GM21515 (cell line): Measurements from ENCODE around the gene INPP5A.
"Not testable (repeated sequence)": the region's sequence is repeated elsewhere in the genome, so short reads cannot be mapped to it uniquely, and the experiment has no call there.

ENCODE experiments used
- ATAC-seq: cut with Tn5 transposase; IDR thresholded peaks from one replicate; pipeline ENCODE4 v1.9.1; 2021; ENCODE audit not compliant: unreplicated experiment

The INPP5A gene

GRCh38 chr10:132701099-132701845 is 163.7 kb downstream of the INPP5A start:
- ATAC-seq, result no peak

DNA sequence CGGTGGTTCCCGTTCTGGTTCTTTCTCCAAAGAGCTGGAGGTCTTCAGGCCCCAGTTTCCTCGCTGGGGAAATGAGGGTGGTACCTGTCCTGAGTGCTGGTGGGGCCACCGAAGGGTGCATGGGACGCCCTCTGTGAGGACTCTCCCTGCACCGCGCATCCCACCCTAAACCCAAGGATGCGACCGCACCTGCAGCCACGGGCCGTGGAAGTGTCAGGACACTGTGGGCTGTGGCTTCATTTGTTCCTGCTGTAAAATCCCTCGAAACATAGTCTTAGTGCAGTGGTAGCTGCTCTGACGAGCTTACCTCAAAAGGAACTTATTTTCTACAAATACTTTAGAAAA is 164.2 kb downstream of the INPP5A start:
- no peak for ATAC-seq

- ATAC-seq, result no peak
Observed at GRCh38 chr10:132702601-132703418, 165.2 kb downstream of the INPP5A start.

DNA sequence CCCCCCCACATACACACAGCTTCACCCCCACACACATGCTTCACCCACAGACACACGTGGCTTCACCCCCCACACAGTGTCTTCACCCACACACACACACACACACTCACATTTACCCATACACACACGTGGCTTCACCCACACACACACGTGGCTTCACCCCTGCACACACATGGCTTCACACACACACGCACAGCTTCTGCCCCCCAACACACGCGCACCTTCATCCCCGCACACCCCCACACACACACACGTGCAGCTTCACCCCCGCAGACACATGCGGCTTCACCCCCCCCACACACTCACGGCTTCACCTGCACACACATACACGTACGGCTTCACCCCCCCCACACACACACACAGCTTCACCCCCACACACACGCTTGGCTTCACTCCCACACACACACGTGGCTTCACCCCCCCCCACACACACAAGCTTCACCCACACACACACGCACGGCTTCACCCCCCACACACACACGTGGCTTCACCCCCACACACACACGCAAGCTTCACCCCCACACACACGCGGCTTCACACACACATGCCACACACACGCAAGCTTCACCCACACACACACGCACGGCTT is 165.9 kb downstream of the INPP5A start:
- no peak for ATAC-seq

DNA sequence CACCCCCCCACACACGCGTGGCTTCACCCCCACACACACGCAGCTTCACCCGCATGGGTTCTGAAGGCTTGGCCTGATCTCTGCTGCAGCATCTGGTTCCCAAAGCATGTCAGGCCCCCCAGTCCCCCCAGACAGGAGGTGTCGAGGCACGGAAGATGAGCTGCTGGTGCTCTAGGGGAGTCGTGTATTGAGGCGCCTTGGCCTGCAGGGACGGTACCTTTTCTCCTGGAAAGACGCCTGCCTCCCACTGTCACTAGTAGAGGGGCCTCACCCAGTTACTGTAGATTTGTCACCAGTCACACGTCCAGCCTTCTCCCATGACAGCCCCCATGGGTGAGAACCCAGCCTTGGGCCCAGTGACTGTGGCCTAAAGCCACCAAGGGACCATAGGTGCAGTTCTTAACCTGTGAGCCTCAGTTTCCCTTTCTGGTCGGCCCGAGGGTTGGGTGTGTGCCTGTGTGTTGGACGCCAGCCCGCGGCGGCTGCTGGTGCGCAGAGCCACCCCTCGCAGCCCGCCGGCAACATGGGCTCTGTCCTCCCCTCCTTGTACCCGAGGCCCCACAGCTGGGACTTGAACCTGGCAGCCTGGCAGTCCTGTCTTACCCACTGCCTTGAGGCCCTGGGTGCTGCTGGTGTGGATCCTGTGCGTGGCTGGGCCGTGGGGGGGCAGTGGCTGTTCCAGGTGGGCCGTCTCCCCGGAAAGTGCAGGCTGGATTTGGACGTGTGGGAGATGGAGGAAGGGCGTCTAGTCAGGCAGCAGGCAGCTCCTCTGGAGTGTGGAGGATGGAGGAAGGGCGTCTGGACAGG is 166.6 kb downstream of the INPP5A start:
- ATAC-seq, result no peak

DNA sequence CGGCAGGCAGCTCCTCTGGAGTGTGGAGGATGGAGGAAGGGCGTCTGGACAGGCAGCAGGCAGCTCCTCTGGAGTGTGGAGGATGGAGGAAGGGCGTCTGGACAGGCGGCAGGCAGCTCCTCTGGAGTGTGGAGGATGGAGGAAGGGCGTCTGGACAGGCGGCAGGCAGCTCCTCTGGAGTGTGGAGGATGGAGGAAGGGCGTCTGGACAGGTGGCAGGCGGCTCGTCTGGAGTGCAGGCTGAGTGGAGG is 167.2 kb downstream of the INPP5A start:
- not testable (repeated sequence) for ATAC-seq

- ATAC-seq, result no peak
Observed at GRCh38 chr10:132705173-132705572, 167.6 kb downstream of the INPP5A start.

- no peak for ATAC-seq
Observed at GRCh38 chr10:132705943-132706342, 168.4 kb downstream of the INPP5A start.

DNA sequence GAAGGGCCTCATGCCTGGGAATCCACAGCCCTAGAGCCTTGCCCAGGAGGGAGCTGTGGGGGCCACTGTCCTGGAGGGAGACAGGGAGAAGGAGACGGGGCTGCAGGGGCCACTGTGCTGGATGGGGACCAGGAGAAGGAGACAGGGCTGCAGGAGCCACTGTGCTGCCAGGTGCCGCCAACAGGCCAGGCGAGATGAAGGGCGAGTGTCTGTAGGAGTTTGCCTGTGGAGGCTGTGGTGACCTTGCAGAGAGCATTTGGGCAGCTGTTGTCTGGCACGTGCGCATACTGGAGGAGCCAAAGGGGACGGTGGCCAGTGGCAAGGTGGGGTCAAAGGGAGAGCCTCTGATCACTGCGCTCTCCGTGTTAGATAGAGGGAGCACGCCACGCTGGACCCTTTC is 169.1 kb downstream of the INPP5A start:
- ATAC-seq, result no peak

GRCh38 chr10:132707121-132707775 is 169.7 kb downstream of the INPP5A start:
- no peak for ATAC-seq

- no peak for ATAC-seq
Observed at GRCh38 chr10:132707776-132708171, 170.2 kb downstream of the INPP5A start.

GRCh38 chr10:132708441-132708840 is 170.9 kb downstream of the INPP5A start:
- ATAC-seq, result no peak

- ATAC-seq, result no peak
Observed at GRCh38 chr10:132708936-132709335, 171.3 kb downstream of the INPP5A start.

DNA sequence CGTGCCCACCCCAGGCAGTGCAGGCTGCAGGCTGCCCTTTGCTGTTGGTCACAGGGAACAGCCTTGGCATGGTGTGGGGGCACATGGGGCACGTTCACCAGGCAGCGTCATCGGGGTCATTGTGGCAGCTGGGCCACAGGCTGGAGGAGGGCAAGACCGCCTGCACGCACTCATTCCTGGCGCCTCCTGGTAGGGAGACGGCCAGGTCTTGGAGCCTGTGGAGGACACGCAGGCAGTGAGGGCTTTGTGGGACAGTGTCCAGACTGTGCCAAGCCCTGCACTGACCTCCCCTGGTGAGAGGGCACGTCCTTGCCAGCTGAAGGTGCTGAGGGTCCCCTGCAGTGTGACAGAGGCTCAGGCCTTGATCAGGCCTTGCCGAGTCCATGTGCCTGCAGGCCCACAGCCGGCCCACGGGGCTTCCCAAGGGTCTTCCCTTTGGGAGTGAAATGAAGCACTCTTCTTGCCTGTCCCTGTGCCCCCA is 171.9 kb downstream of the INPP5A start:
- ATAC-seq, result no peak

DNA sequence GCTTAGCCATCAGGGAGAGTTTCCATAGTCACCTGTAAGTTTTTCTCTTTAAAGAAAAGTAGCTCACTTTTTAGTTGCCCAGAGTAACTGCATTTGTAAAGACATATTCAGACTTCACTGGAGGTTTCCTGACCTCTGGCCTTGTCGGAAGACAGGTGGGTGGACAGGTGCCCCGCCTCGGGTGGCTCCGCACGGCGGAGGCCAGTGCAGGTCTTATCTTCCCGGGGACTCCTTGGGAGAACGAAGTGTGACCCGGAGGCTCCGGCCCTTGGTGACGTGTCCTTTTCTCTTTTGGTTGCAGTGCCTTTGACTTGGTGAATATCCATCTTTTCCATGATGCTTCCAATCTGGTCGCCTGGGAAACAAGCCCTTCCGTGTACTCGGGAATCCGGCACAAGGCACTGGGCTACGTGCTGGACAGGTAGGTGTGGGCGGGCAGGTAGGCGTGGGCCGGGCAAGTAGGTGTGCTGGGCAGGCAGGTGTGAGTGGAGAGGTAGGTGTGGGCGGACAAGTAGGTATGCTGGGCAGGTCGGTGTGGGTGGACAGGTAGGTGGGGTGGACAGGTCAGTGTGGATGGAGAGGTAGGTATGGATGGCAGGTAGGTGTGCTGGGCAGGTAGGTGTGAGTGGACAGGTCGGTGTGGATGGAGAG is 172.6 kb downstream of the INPP5A start:
- ATAC-seq, result no peak

- ATAC-seq, result no peak
Observed at GRCh38 chr10:132710746-132711612, 173.4 kb downstream of the INPP5A start.

DNA sequence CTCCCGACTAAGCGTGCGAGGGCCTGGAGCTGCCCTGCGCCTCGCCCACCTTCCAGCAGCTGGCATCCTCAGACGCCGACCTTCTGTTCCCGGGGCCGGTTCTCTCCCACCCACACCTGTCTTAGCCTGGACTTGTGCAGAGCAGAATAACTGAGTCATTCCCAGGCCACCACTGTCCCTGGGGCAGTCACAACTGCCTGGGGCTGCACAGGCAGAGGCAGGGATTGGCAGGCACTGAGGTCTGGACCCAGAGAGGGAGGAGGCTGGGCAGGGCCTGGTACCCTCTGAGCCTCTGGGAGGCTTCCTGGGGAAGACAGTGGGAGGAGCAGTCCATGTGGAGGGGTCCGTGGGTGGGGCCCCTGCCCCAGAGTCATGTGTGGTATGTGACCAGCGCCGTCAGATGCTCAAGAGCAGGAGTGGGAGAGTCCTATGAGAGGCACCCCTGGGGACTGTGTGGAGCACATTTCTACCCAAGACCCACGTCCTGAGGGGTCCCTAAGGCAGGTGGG is 174.1 kb downstream of the INPP5A start:
- no peak for ATAC-seq

GRCh38 chr10:132712291-132712690 is 174.7 kb downstream of the INPP5A start:
- no peak for ATAC-seq

DNA sequence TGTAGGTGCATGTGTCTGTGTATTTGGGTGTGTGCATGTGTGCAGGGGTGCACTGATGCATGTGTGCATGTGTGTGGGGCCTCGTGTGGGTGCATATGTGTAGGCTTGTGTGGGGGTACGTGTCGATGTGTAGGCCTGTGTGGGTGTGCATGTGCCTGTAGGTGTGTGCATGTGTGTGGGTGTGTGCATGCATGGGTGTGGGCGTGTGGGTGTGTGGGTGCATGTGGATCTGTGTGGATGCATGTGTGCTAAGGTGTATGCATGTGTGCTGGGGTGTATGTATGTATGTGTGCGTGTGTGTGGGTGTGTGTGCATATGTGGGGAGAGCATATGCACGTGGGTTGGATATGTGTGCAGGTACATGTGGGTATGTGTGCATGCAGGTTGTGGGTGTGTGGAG is 175.2 kb downstream of the INPP5A start:
- ATAC-seq, result no peak
